Fibroblast of lung (primary cell): ENCODE measurements around the gene ALDH7A1. TPM values are rescaled to one million over a fixed set of nuclear protein-coding genes. Genes with fewer than 3 reads are reported as not detected.

Source experiments
- DNase-seq, 2 donors: peaks; one replicate each; pipeline versions ENCODE4 v3.0.0 to v3.0.0-alpha.2; 2010; ENCODE audit warnings: low read depth in 2 of 2
- H2AFZ ChIP-seq: 2 replicates; pipeline ENCODE4 v1.5.1; 2012; ENCODE audit warnings: low read length, control low read depth, inconsistent platforms
- H3K27ac ChIP-seq: 2 replicates; pipeline ENCODE4 v1.5.1; 2011; ENCODE audit warnings: low read length, control low read depth; ENCODE audit not compliant: insufficient read depth
- H3K27me3 ChIP-seq: 2 replicates; pipeline ENCODE4 v1.5.1; 2011; ENCODE audit warnings: mild to moderate bottlenecking, low read length; ENCODE audit not compliant: control insufficient read depth, insufficient read depth
- H3K36me3 ChIP-seq: 2 replicates; pipeline ENCODE4 v1.5.1; 2011; ENCODE audit warnings: low read length; ENCODE audit not compliant: control insufficient read depth, insufficient read depth
- H3K4me1 ChIP-seq: 2 replicates; pipeline ENCODE4 v1.5.1; 2011; ENCODE audit warnings: low read length; ENCODE audit not compliant: control insufficient read depth, insufficient read depth; ENCODE audit errors: extremely low read depth
- H3K4me2 ChIP-seq: 2 replicates; pipeline ENCODE4 v1.5.1; 2011; ENCODE audit warnings: low read length, control low read depth; ENCODE audit not compliant: insufficient read depth; ENCODE audit errors: extremely low read depth
- H3K4me3 ChIP-seq, 4 experiments: fragments of 200-600 bp in 1 of 4; sonication (generic) in 1 of 4; replicated peaks in 1 of 4; 2 replicates each; pipeline ENCODE4 v1.5.1; 2011 to 2016; ENCODE audit warnings: low read length in 4 of 4, low read depth in 3 of 4, mild to moderate bottlenecking in 3 of 4, control low read depth in 2 of 4, inconsistent platforms in 1 of 4, mixed read lengths in 1 of 4; ENCODE audit not compliant: insufficient read depth in 1 of 4; ENCODE audit errors: control extremely low read depth in 1 of 4
- H3K79me2 ChIP-seq: 2 replicates; pipeline ENCODE4 v1.5.1; 2012; ENCODE audit warnings: mild to moderate bottlenecking, low read length, inconsistent platforms; ENCODE audit not compliant: control insufficient read depth, insufficient read depth
- H3K9ac ChIP-seq: 2 replicates; pipeline ENCODE4 v1.5.1; 2011; ENCODE audit warnings: mild to moderate bottlenecking, low read length, control low read depth; ENCODE audit not compliant: insufficient read depth
- H3K9me3 ChIP-seq: 2 replicates; pipeline ENCODE4 v1.5.1; 2012; ENCODE audit warnings: low read depth, low read length; ENCODE audit not compliant: control insufficient read depth, insufficient read depth
- H4K20me1 ChIP-seq: 2 replicates; pipeline ENCODE4 v1.5.1; 2011; ENCODE audit warnings: low read length; ENCODE audit not compliant: control insufficient read depth, insufficient read depth; ENCODE audit errors: extremely low read depth
- CTCF ChIP-seq, 2 donors: IDR thresholded peaks in 1 of 2; conservative IDR thresholded peaks in 1 of 2; 1 replicate in 1 of 2; 2 replicates in 1 of 2; pipeline ENCODE4 v1.5.1; 2011 to 2012; ENCODE audit warnings: low read length in 2 of 2, control low read depth in 1 of 2, inconsistent platforms in 1 of 2, low read depth in 1 of 2, mild to moderate bottlenecking in 1 of 2
- EZH2 ChIP-seq: IDR thresholded peaks from 2 replicates; pipeline ENCODE4 v1.5.1; 2012; ENCODE audit warnings: low read length, control low read depth, mild to moderate bottlenecking; ENCODE audit errors: missing control alignments
- polyA plus RNA-seq, 2 donors: library from polyadenylated mRNA; depleted of rRNA in 1 of 2; stranded (reverse) in 1 of 2; unstranded in 1 of 2; fragments of >200 nt; gene quantifications; 2 replicates each; pipeline ENCODE4 v1.2.1, GENCODE V29; 2011 to 2012; ENCODE audit warnings: missing spikeins in 1 of 2
- total RNA-seq: library from RNA; depleted of rRNA; stranded (reverse); fragments of >200 nt; gene quantifications from 2 replicates; pipeline ENCODE4 v1.2.1, GENCODE V29; 2014

The ALDH7A1 gene
- total and polyA plus RNA-seq, 2 donors (not counting 1 experiment from before 2014, with no cell fraction given) = 44.8 to 53.3 TPM

DNA sequence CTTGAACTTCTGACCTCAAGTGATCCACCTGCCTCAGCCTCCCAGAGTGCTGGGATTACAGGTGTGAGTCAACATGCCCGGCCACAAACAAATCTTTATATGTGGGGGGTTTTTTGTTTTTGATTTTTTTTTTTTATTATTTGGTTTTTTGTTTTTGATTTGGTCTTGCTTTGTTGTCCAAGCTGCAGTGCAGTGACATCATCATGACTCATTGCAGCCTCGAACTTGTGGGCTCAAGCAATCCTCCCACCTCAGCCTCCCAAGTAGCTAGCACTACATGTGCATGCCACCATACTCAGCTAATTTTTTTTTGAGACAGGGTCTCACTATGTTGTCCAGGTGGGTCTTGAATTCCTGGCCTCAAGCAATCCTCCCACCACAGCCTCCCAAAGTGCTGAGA, 42.4 kb downstream of the ALDH7A1 start:
- Histone ChIP-seq H3K79me2 (no peaks in the 10 kb centered on the region), H3K36me3 (no peaks in the 10 kb centered on the region), H4K20me1 (no peaks in the 10 kb centered on the region), H3K4me1 (no peaks in the 10 kb centered on the region), H3K4me2 (no peak overlapping the region), H3K9me3 (no peaks in the 10 kb centered on the region), H3K27ac (no peak overlapping the region), H3K9ac (no peak overlapping the region), H3K27me3 (no peaks in the 10 kb centered on the region), H3K4me3 (no peak overlapping the region), H2AFZ (no peak overlapping the region)
- TF ChIP-seq CTCF (conservative IDR thresholded peaks at IDR 0.05 in 1 of 2, IDR thresholded peaks at IDR 0.05 in 1 of 2; ENCODE audit: low read depth in 1 of 2, low read length in 2 of 2) (no peak), EZH2 (no peak)
- no peak for DNase-seq

DNA sequence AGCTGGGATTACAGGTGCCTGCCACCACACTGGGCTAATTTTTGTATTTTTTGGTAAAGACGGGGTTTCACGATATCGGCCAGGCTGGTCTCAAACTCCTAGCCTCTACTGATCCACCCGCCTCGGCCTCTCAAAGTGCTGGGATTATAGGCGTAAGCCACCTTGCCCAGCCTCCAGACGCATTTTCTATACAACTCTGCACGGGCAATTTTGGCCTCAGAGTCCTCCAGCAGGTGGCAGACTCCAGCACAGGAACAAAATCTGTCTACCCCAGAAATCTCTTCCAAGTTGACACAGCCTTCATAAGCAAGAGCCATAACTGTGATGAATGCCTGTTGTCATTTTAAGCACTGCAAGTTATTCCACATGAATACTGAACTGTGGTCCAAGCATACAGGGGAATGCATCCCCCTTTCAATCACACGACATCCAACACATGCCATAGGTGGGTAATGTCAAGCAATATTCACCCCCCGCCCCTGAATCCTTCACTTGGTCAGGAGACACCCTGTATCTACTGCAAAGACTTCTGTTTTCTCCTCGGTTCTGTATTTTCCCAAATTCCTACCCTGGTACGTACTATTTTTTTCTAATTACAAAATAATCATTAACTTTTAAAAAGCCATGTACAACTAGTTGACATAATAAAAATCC, 50.8 kb downstream of the ALDH7A1 start:
- H3K4me1 ChIP-seq = no peaks in the 10 kb centered on the region
- H3K4me2 ChIP-seq = no peak overlapping the region
- no peaks in the 10 kb centered on the region for H3K9me3 ChIP-seq
- peak; percentile 46 to 66 for TF ChIP-seq CTCF (conservative IDR thresholded peaks at IDR 0.05 in 1 of 2, IDR thresholded peaks at IDR 0.05 in 1 of 2; ENCODE audit: low read depth in 1 of 2, low read length in 2 of 2)
- no peak for TF ChIP-seq EZH2
- H3K36me3 ChIP-seq = no peaks in the 10 kb centered on the region
- no peaks in the 10 kb centered on the region for H3K27me3 ChIP-seq
- H2AFZ ChIP-seq = no peak overlapping the region
- no peak overlapping the region for H3K4me3 ChIP-seq
- peak in 1 of 2 donors; percentile 42 for DNase-seq
- no peaks in the 10 kb centered on the region for H4K20me1 ChIP-seq
- no peak overlapping the region for H3K9ac ChIP-seq
- no peak overlapping the region for H3K27ac ChIP-seq
- H3K79me2 ChIP-seq = no peaks in the 10 kb centered on the region

DNA sequence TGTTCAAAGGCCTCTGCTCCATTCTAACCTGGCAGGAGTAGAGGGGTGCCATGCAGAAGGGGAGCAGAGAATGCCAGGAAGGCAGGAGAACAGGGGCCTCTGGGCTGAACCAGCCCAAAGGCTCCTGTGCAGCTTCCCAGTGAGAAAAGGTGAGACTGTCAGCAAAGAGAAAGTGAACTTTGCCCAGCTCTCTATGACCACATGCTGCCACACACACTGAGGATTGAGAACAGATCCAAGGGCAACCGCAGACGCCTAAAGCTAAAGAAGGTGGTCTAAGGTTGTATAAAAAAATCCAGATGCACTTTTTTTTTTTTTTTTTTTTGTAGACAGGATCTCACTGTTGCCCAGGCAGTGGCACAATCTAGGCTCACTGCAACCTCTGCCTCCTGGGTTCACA, 51.4 kb downstream of the ALDH7A1 start:
- Histone ChIP-seq H3K4me2 (no peak overlapping the region), H3K27ac (no peak overlapping the region), H3K36me3 (no peaks in the 10 kb centered on the region), H2AFZ (no peak overlapping the region), H3K4me1 (no peaks in the 10 kb centered on the region), H3K9me3 (no peaks in the 10 kb centered on the region), H3K79me2 (no peaks in the 10 kb centered on the region), H3K9ac (no peak overlapping the region), H4K20me1 (no peaks in the 10 kb centered on the region), H3K27me3 (no peaks in the 10 kb centered on the region), H3K4me3 (no peak overlapping the region)
- no peak for DNase-seq
- TF ChIP-seq EZH2 (no peak), CTCF (conservative IDR thresholded peaks at IDR 0.05 in 1 of 2, IDR thresholded peaks at IDR 0.05 in 1 of 2; ENCODE audit: low read depth in 1 of 2, low read length in 2 of 2) (no peak)
